A673 (cell line): ENCODE data around the gene IDH2. TPM values are rescaled to one million over a fixed set of nuclear protein-coding genes. Genes with fewer than 3 reads are reported as not detected.

Experiments
- BruUV-seq: library from RNA; stranded (reverse); fragments of 400-500 nt; replicated peaks from 2 replicates; lab custom pipeline; 2021; lab: Mats Ljungman, UMichigan
- CTCF ChIA-PET: fragments of 300-600 bp; sonication (Branson Sonifier 250); formaldehyde crosslinking; loops from one replicate; lab custom pipeline; 2022; ENCODE audit warnings: antibody characterized with exemption; lab: Charles Lee
- POLR2A ChIA-PET: fragments of 300-600 bp; sonication (Branson Sonifier 250); formaldehyde crosslinking; loops from one replicate; lab custom pipeline; 2022; ENCODE audit warnings: antibody characterized with exemption; ENCODE audit not compliant: low non-redundant PET; lab: Charles Lee
- DNase-seq: peaks from one replicate; pipeline ENCODE4 v3.0.0-alpha.2; 2015; ENCODE audit warnings: low spot score
- H3K27ac ChIP-seq: fragments of 200-600 bp; sonication (generic); 2 replicates; pipeline ENCODE4 v1.5.1; 2016; ENCODE audit warnings: mixed run types, low read depth, mild to moderate bottlenecking, mixed read lengths, antibody characterized with exemption, low read length; ENCODE audit not compliant: poor library complexity, severe bottlenecking
- H3K27me3 ChIP-seq: fragments of 200-600 bp; sonication (generic); replicated peaks from 2 replicates; pipeline ENCODE4 v1.6.1; 2017; ENCODE audit warnings: mixed run types, low read depth, mild to moderate bottlenecking, mixed read lengths, antibody characterized with exemption, low read length; ENCODE audit not compliant: insufficient read depth, poor library complexity
- H3K36me3 ChIP-seq: fragments of 200-600 bp; sonication (generic); 2 replicates; pipeline ENCODE4 v1.6.1; 2016; ENCODE audit warnings: mixed run types, mild to moderate bottlenecking, mixed read lengths, antibody characterized with exemption, low read length; ENCODE audit not compliant: insufficient read depth, poor library complexity, severe bottlenecking
- H3K4me1 ChIP-seq: fragments of 200-600 bp; sonication (generic); 2 replicates; pipeline ENCODE4 v1.6.1; 2017; ENCODE audit warnings: mixed run types, mild to moderate bottlenecking, mixed read lengths, antibody characterized with exemption, low read length; ENCODE audit not compliant: insufficient read depth, poor library complexity, severe bottlenecking
- H3K4me3 ChIP-seq: fragments of 200-600 bp; sonication (generic); 2 replicates; pipeline ENCODE4 v1.5.1; 2016; ENCODE audit warnings: low read depth, mixed run types, mild to moderate bottlenecking, mixed read lengths, low read length; ENCODE audit not compliant: poor library complexity, severe bottlenecking
- H3K9me3 ChIP-seq: fragments of 200-600 bp; sonication (generic); 2 replicates; pipeline ENCODE4 v1.6.1; 2016; ENCODE audit warnings: mixed run types, low read depth, mild to moderate bottlenecking, mixed read lengths, antibody characterized with exemption, low read length; ENCODE audit not compliant: poor library complexity, severe bottlenecking
- EZH2 ChIP-seq: fragments of 200-600 bp; sonication (generic); IDR thresholded peaks from 2 replicates; pipeline ENCODE4 v1.6.1; 2017; ENCODE audit warnings: borderline replicate concordance, low read depth, mild to moderate bottlenecking, mixed read lengths, antibody characterized with exemption, low read length; ENCODE audit not compliant: poor library complexity, severe bottlenecking
- intact Hi-C: fragments of 100-400 bp; cut with micrococcal nuclease; formaldehyde crosslinking; loops from one replicate; pipeline ENCODE4 v1.10.0; 2022; ENCODE audit not compliant: unreplicated experiment
- total RNA-seq: library from RNA; stranded (reverse); gene quantifications from 2 replicates; pipeline ENCODE4 v1.2.3, GENCODE V29; 2021
- TF ChIP-seq, protein P1 (sequence below): fragments of 300-800, 200-600 bp; sonication (generic); conservative IDR thresholded peaks from 2 replicates; pipeline ENCODE4 v1.5.1; 2017; ENCODE audit warnings: low read depth, mild to moderate bottlenecking, antibody characterized with exemption, low read length, moderate library complexity, mixed read lengths

Gene IDH2
- total RNA-seq, 1 experiment from 2014 or later: 99.0 TPM

DNA sequence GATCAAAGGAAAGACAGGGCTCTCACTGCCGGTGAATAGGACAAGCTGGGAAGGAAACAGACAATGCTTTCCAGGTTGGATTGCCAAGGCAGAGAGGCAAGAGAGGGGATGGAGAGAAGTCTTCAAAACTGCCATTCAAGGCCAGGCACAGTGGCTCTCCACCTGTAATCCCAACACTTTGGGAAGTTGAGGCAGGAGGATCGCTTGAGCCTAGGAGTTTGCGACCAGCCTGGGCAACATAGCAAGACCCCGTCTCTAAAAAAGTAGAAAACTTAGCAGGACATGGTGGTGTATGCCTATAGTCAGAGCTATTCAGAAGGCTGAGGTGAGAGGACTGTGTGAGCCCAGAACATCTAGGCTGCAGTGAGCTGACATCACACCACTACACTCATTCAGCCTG is 43.5 kb upstream of the IDH2 start:
- no peaks in the 10 kb centered on the region for H3K27me3 ChIP-seq
- H3K4me1 ChIP-seq: no peaks in the 10 kb centered on the region
- DNase-seq: no peak
- ChIA-PET CTCF (interaction anchor here (0.7 kb wide), 1 partner anchor 75 kb away, joined by 3 read pairs; no protein-coding TSS in a partner anchor), POLR2A (no interaction called here)
- no peak overlapping the region for H3K4me3 ChIP-seq
- intact Hi-C loops: loop anchor here (10.0 kb wide), 1 partner anchor 789 kb away; the partner anchor contains the start of genes HDDC3 and UNC45A
- no TSS peak for BruUV-seq
- H3K36me3 ChIP-seq: no peaks in the 10 kb centered on the region
- H3K9me3 ChIP-seq: no peaks in the 10 kb centered on the region
- TF ChIP-seq, protein P1, sequence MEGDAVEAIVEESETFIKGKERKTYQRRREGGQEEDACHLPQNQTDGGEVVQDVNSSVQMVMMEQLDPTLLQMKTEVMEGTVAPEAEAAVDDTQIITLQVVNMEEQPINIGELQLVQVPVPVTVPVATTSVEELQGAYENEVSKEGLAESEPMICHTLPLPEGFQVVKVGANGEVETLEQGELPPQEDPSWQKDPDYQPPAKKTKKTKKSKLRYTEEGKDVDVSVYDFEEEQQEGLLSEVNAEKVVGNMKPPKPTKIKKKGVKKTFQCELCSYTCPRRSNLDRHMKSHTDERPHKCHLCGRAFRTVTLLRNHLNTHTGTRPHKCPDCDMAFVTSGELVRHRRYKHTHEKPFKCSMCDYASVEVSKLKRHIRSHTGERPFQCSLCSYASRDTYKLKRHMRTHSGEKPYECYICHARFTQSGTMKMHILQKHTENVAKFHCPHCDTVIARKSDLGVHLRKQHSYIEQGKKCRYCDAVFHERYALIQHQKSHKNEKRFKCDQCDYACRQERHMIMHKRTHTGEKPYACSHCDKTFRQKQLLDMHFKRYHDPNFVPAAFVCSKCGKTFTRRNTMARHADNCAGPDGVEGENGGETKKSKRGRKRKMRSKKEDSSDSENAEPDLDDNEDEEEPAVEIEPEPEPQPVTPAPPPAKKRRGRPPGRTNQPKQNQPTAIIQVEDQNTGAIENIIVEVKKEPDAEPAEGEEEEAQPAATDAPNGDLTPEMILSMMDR: no peak
- H3K27ac ChIP-seq: no peak overlapping the region

DNA sequence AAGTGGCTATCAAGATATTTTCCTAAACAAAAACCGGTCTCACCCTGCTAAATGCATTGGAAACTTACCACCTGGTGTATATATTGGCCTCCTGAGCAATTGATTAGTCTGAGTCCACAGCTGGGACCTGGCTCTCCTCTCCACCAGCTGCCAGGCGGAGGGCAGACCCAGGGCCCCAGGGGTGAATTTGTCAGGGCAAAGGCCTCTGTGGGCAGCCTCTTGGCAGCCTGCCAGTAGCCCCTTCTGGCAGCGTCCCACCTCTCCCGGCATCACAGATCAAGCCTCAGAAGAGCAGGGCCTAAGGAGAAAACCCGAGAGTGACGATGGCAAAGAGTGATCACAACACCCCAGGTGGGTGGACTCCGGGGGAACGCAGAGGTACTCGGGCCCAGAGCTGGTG is 43.0 kb upstream of the IDH2 start:
- H3K4me1 ChIP-seq: no peaks in the 10 kb centered on the region
- CTCF ChIA-PET: no interaction called here
- no peak overlapping the region for H3K4me3 ChIP-seq
- POLR2A ChIA-PET: no interaction called here
- H3K9me3 ChIP-seq: no peaks in the 10 kb centered on the region
- H3K27ac ChIP-seq: no peak overlapping the region
- TF ChIP-seq EZH2: no peak
- TF ChIP-seq, protein P1: no peak
- no peak for DNase-seq
- no TSS peak for BruUV-seq
- no peaks in the 10 kb centered on the region for H3K27me3 ChIP-seq
- intact Hi-C loops: loop anchor here (10.0 kb wide), 1 partner anchor 790 kb away; the partner anchor contains the start of genes HDDC3 and UNC45A
- H3K36me3 ChIP-seq: no peaks in the 10 kb centered on the region

DNA sequence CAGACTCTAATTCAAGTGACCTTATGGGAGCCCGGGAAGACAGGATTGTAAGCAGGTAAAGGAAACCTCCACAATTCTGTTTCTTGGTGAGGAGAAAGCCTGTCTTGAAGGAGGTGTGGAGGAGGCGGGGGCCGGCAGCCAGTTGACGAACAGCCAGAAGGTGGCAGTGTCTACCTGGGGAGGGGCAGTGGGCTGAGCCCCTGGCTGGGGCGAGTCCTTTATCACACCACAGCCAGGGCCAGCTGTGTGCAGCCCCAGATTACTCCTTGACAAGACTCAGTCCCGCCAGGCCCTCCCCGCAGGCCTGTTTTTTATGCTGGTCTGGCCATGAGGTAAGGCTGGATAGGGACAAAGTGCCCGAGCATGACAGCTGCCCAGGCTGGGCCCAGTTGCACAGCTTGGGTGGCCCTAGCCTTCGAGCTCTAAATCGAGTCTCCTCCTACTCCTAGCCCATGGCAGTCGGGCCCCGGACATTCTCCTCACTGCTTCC is 40.9 kb upstream of the IDH2 start:
- no peak overlapping the region for H3K4me3 ChIP-seq
- no peak for TF ChIP-seq EZH2
- TF ChIP-seq, protein P1: peak; percentile 81
- H3K9me3 ChIP-seq: no peaks in the 10 kb centered on the region
- no peaks in the 10 kb centered on the region for H3K4me1 ChIP-seq
- H3K36me3 ChIP-seq: no peaks in the 10 kb centered on the region
- intact Hi-C loops: loop anchor here (1.0 to 10.0 kb wide), 3 partner anchors 79 to 792 kb away; partner anchors contain the start of genes HDDC3 and UNC45A
- H3K27me3 ChIP-seq: no peaks in the 10 kb centered on the region
- BruUV-seq: no TSS peak
- ChIA-PET CTCF (interaction anchor here (0.6 to 0.9 kb wide), 3 partner anchors 78 to 611 kb away, joined by 3 to 5 read pairs (median 3); no protein-coding TSS in a partner anchor), POLR2A (no interaction called here)
- H3K27ac ChIP-seq: no peak overlapping the region
- peak; percentile 78 for DNase-seq
